HG03469 (cell line): ENCODE results near the gene ACSF3.

Source experiments
- ATAC-seq: cut with Tn5 transposase; IDR thresholded peaks from one replicate; pipeline ENCODE4 v1.9.1; 2021; ENCODE audit warnings: mild to moderate bottlenecking, moderate library complexity, moderate number of reproducible peaks; ENCODE audit not compliant: unreplicated experiment

The ACSF3 gene

GRCh38 chr16:89123001-89123830, 29.6 kb downstream of the ACSF3 start:
- no peak for ATAC-seq

- ATAC-seq, result no peak
Measured at GRCh38 chr16:89123831-89124100, 30.1 kb downstream of the ACSF3 start.

- ATAC-seq, result no peak
Measured at GRCh38 chr16:89129378-89129777, 35.7 kb downstream of the ACSF3 start.

- no peak for ATAC-seq
Measured at GRCh38 chr16:89130448-89130847, 36.8 kb downstream of the ACSF3 start.

- no peak for ATAC-seq
Measured at GRCh38 chr16:89131783-89132182, 38.1 kb downstream of the ACSF3 start.

GRCh38 chr16:89132194-89133005, 38.7 kb downstream of the ACSF3 start:
- no peak for ATAC-seq

GRCh38 chr16:89133457-89134127, 39.9 kb downstream of the ACSF3 start:
- no peak for ATAC-seq

- ATAC-seq, result no peak
Measured at GRCh38 chr16:89134269-89134668, 40.6 kb downstream of the ACSF3 start.

GRCh38 chr16:89135166-89135565, 41.5 kb downstream of the ACSF3 start:
- no peak for ATAC-seq

GRCh38 chr16:89135971-89136765, 42.5 kb downstream of the ACSF3 start:
- ATAC-seq, result no peak

GRCh38 chr16:89136931-89137330, 43.3 kb downstream of the ACSF3 start:
- no peak for ATAC-seq

GRCh38 chr16:89137666-89138512, 44.2 kb downstream of the ACSF3 start:
- ATAC-seq, result no peak

- ATAC-seq, result no peak
Measured at GRCh38 chr16:89138513-89138795, 44.8 kb downstream of the ACSF3 start.

- ATAC-seq, result no peak
Measured at GRCh38 chr16:89138843-89139520, 45.3 kb downstream of the ACSF3 start.

GRCh38 chr16:89139907-89140361, 46.3 kb downstream of the ACSF3 start:
- ATAC-seq, result no peak

- no peak for ATAC-seq
Measured at GRCh38 chr16:89140401-89140800, 46.7 kb downstream of the ACSF3 start.

GRCh38 chr16:89140981-89141883, 47.6 kb downstream of the ACSF3 start:
- ATAC-seq, result no peak

- ATAC-seq, result no peak
Measured at GRCh38 chr16:89141884-89142267, 48.2 kb downstream of the ACSF3 start.
